Stimulated activated CD8-positive, alpha-beta memory T cell treated with anti-CD3 and anti-CD28 coated beads, Interleukin-7, amount 100 ng/mL, for 48 hours (primary cell): ENCODE data around the gene TMEM220.

Experiments used
- DNase-seq, 2 donors: peaks; one replicate each; pipeline ENCODE4 v3.0.0-alpha.2; 2020; ENCODE audit warnings: low read depth in 1 of 2; ENCODE audit errors: extremely low read depth in 1 of 2

TMEM220 gene

GRCh38 chr17:10673312-10673711, 56.5 kb downstream of the TMEM220 start:
- DNase-seq = no peak

DNA sequence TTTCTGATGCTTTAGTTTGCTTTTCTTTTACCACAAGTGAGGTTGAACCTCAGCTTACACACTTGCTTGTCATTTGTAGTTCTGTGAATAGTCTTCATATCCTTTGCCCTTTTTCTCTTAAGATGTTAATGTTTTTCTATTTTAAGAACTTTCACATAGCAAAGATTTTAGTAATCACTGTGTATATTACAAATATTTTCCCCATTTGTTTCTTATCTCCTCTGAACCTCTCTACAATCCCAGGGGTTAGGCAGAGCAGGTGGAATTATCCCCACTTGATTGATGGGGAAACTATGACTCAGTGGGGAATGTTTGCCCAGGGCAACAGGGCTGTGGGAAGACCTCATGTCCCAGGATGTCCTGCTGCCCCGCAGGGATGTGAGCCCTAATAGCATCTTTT, 61.0 kb downstream of the TMEM220 start:
- no peak for DNase-seq

DNA sequence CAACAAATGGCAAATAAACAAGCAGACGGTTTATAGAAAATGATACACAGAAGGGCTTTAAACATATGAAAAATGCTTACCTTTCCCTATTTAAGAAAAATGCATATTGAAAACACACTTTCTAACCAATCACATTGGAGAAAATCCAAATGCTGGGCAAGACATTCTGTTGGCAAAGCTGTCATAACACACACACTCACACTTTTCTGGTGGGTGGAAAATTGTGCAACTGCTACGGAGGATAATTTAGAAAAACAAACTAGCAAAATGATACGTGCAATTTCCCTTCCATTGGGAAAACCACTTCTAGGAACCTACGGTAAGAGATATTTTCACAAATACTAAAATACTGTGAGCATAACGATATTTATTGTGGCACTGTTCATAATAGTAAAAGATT, 62.9 kb downstream of the TMEM220 start:
- DNase-seq = no peak

DNA sequence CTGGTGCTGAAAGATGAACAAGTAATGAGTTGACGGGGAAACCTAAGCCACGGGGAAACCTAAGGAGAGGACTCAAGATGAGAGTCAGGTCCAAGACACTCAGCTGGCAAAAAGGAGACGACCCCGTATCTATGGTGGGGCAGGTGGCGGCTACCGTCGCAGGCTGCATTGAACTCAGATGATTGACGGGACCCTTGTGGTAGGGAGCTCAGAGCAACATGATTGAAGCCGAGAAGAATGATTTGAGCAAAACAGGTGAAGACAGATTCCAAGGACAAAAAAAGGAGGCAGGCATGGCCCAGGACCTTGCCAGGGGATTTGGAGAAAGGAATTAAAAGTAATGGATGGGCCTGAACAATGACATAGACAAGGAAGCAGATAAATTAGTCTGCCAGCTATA, 65.3 kb downstream of the TMEM220 start:
- DNase-seq = no peak
